DMS 273 treated with DMSO at 0.1 percent for 48 hours (cell line): ENCODE data around the gene ZNF143.
A peak's percentile ranks its signal among the peaks of the same experiment; 100 is the strongest.
"Not testable (repeated sequence)": the region's sequence is repeated elsewhere in the genome, so short reads cannot be mapped to it uniquely, and the experiment has no call there.

Experiments
- DNase-seq: peaks from one replicate; lab custom pipeline; 2025; lab: John Stamatoyannopoulos, UW

The ZNF143 gene

GRCh38 chr11:9549216-9549615 is 88.4 kb downstream of the ZNF143 start:
- DNase-seq, result not testable (repeated sequence)

DNA sequence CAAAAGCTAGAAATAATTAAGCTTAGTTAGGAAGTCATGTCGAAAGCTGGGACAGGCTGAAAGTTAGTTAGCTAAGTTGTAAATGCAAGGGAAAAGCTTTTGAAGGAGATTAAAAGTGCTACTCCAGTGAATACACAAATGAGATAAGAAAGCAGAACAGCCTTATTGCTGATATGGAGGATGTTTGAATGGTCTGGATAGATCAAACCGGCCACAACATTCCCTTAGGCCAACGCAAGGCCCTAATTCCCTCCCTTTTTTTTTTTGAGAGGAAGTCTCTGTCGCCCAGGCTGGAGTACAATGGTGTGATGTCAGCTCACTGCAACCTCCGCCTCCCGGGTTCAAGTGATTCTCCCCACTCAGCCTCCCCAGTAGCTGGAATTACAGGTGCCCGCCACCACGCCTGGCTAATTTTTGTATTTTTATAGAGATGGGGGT is 89.4 kb downstream of the ZNF143 start:
- DNase-seq, result no peak

DNA sequence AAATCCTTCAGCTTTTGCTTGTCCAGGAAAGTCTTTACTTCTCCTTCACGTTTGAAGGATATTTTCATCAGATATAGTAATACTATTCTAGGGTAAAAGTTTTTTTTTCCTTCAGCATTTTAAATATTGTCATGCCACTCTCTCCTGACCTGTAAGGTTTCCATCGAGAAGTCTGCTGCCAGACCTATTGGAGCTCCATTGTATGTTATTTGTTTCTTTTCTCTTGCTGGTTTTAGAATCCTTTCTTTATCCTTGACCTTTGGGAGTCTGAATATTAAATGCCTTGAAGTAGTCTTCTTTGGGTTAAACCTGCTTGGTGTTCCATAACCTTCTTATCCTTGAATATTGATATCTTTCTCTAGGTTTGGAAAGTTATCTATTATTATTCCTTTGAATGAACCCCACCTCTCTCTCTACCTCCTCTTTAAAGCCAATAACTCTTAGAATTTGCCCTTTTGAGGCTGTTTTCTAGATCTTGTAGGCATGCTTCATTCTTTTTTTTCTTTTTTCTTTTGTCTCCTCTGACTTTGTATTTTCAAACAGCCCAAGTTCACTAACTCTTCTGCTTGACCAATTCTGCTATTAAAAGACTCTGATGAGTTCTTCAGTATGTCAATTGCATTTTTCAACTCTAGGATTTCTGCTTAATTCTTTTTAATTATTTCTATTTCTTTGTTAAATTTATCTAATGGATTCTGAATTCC is 100.6 kb downstream of the ZNF143 start:
- DNase-seq, result no peak

GRCh38 chr11:9562716-9563115 is 101.9 kb downstream of the ZNF143 start:
- DNase-seq, result no peak

DNA sequence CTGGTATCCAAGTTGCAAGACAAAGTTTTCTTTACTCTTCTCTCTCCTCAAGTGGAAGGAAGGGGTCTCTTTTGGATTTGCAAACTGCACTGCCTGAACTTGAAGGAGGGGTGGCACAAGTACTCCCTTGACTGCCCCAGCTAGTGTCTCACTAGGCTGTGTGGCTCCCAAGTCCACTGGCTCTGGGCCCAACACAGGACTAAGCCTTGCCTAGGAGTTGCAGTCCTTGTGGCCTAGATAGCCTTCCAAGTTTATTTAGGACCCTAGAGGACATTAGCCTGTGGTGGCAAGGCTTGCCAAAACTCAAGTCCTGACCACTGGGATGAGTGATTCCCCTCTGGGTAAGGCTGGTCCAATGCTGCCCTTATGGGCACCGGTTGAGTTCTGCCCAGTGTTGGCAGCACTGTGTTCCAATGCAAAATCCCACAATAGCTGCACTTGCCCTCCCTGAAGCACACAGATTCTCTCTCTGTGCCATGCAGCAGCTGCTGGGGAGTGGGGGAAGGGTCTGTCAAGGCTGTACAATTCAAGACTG is 102.5 kb downstream of the ZNF143 start:
- no peak for DNase-seq

GRCh38 chr11:9565822-9566560 is 105.2 kb downstream of the ZNF143 start:
- DNase-seq, result peak; percentile 50

GRCh38 chr11:9566561-9567063 is 105.8 kb downstream of the ZNF143 start:
- DNase-seq, result no peak

- DNase-seq, result no peak
These were observed 106.6 kb downstream of the ZNF143 start for GRCh38 chr11:9567401-9567800.

GRCh38 chr11:9568161-9568853 is 107.5 kb downstream of the ZNF143 start:
- DNase-seq, result no peak

- no peak for DNase-seq
These were observed 108.2 kb downstream of the ZNF143 start for GRCh38 chr11:9568854-9569587.

DNA sequence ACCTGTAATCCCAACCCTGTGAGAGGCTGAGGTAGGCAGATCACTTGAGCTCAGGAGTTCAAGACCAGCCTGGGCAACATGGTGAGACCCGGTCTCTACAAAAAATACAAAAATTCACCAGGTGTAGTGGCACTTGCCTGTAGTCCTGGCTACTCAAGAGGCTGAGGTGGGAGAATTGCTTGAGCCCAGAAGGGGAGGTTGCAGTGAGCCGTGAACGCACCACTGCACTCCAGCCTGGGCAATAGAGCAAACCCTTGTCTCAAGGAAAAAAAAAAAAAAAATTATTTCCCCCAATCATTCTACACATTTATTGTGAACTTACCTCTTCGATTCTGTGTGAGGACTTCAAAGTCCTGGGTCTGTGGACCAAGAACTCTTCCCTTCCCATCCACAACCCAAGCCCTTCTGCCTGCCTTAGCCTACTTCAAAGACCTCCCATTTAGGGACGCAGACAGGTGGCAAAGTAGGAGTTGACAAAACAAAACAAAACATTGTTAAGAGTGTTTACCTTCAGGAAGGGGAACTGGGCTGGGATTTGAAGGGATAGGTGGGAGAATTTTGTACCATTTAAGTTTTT is 108.9 kb downstream of the ZNF143 start:
- DNase-seq, result no peak

DNA sequence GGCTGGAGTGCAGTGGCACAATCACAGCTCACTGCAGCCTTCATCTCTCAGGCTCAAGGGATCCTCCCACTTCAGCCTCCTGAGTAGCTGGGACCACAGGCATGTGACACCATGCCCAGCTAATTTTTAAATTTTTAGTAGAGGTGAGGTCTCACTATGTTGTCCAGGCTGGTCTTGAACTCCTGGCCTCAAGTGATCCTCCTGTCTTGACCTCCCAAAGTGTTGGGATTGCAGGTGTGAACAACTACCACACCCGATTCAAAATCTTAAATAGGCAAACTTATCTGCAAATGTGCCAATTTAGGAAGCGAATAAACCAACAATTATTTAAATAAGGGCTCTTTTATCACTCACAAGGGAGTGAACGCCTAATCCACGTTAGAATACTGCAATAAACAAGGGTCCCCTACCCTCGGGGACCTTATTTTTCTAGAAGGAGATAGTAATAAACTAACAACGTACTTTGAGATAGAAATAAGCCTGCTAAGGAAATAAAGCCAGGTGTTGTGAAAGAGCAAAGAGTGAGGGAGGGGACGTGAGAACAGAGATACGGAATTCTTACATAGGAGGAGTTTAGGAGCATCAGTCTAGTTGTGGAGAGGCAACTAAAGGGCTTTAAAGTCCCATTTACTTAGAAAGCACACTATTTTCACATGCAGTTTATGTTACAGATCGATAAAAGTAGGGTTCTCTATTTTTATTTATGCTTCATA is 109.7 kb downstream of the ZNF143 start:
- no peak for DNase-seq

DNA sequence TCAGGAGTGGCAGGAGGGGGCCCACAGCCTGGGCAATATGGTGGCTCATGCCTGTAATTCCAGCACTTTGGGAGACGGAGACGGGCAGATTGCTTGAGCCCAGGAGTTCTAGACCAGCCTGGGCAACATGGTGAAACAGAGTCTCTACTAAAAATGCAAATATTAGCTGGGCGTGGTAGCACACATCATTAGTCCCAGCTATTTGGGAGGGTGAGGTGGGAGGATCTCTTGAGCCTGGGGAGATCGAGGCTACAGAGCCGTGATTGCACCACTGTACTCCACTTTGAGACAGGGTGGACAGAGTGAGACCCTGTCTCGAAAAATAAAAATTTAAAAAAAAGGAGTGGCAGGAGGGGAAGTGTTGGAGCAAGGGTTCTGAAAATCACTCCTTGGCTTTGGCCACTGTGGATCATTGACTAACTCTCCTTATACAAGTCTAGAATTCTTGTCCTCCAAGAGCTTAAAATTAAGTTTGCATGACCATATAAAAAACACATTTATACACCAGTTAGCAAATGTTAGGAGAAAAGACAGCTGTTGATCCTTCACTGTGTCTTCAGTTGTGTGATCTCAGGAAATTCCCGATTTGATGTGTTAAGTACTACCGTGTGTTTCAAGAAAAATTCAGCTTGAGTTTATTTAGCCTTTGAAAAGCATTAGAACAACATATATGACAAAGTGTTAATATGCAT is 110.4 kb downstream of the ZNF143 start:
- DNase-seq, result no peak

GRCh38 chr11:9571763-9572115 is 110.9 kb downstream of the ZNF143 start:
- no peak for DNase-seq

DNA sequence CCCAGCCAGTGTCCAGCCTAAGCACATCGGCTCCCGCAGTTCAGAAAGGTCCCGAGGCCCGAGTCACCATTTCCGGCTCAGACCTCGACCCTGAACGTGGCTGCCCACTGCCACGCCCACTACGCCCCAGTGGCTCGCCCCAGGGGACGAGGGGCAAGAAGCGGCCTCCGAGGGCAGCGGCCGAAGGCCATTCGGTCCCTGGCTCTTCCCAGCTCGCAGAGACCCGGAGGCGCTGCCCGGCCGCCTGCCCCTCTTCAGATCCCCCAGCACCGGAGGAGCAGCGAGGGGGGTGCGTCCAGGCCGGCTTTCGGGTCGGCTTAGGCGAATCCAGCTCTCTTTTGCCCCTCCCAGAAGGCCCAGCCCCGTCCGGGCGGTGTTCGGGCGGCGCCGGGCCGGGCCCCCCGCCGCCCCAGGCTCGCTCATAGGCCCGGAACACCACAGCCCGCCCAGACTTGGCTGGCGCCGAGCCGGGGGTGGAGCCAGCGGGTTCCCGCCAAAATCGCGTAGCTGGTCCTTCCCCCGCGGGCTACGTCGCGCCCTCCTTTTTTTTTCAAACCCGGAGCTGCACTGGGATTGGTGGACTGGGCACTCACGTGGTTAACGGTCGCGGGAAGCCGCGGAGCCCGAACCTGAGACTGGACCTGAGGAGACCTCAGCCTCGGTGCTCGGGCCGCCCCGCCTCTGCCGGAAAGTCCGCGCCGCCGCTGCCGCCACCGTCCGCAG is 112.4 kb downstream of the ZNF143 start, which contains the start of gene WEE1:
Gene WEE1 (plus strand): TSS at position 619 of the 723 bp plus-strand sequence. CDS start 264 bp downstream, outside the sequence.
- DNase-seq, result peak; percentile 88

GRCh38 chr11:9573775-9574621 is 113.2 kb downstream of the ZNF143 start:
- no peak for DNase-seq

DNA sequence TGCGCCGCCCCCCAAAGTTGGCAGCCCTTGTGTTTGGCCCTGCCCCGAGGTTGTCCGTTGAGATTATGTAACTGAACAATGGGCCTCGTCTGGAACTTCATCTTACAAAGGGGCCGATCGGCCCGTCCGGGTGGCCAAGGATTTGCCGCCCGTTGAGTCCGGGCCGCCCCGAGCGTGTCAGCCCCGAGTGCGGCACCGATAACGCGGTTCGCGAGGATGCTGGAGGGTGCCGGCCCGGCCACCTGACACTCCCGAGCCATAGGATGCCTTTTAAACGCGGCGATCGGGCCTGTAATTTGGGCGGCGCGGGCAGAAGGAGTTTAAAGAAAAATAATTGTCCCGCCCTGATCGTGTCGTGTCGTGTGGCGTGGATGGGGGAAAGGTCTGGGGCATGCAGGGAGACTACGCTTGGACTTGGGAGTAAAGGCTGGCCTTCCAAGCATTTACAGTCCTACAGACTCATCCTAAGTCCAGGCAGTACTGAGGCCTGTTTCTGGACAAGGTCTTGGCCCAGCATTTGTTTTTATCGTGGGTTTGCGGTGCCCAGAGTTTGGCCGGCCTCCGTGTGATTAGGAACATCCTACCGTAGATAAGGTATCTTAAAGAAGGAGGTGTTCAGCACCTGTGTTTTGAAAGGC is 113.9 kb downstream of the ZNF143 start:
- no peak for DNase-seq
